ENCODE data around the gene OR5A2. TPM values are rescaled to one million over a fixed set of nuclear protein-coding genes. Genes with fewer than 3 reads are reported as not detected.
"Not testable (repeated sequence)": the region's sequence is repeated elsewhere in the genome, so short reads cannot be mapped to it uniquely, and the experiment has no call there.

OR5A2 gene
- total and polyA plus RNA-seq, 2 experiments from 2014 or later: not detected

DNA sequence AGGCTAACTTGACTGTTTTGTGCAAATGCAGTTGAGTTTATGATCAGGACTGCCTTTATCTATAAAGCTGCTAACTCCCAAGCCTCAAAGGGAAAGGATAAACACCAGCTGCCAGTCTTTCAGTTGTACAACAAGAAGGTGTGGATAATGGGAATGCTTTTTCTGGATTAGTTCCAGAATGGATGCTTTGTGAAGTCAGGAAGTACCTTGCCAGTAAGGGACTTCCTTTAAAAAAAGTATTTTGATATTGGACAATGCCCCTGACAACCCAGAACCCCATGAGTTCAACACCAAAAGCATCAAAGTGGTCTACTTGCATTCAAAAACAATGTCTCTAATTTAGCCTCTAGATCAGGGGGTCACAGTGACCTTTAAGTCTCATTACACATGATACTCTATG is 32.0 kb downstream of the OR5A2 start (continued):
- TF ChIP-seq EZH2phosphoT487 (IDR thresholded peaks at IDR 0.05; ENCODE audit: unreplicated experiment): no peak
- TF ChIP-seq NANOG (IDR thresholded peaks at IDR 0.05; ENCODE audit: borderline replicate concordance): no peak
- no peak for TF ChIP-seq JUNB (IDR thresholded peaks at IDR 0.05; ENCODE audit: unreplicated experiment)
- TF ChIP-seq STAT1 (IDR thresholded peaks at IDR 0.05; ENCODE audit: unreplicated experiment): no peak
- no peak for TF ChIP-seq ZNF331 (CRISPR knock-in tag; IDR thresholded peaks at IDR 0.05; ENCODE audit: low read depth)
- TF ChIP-seq, protein P1, sequence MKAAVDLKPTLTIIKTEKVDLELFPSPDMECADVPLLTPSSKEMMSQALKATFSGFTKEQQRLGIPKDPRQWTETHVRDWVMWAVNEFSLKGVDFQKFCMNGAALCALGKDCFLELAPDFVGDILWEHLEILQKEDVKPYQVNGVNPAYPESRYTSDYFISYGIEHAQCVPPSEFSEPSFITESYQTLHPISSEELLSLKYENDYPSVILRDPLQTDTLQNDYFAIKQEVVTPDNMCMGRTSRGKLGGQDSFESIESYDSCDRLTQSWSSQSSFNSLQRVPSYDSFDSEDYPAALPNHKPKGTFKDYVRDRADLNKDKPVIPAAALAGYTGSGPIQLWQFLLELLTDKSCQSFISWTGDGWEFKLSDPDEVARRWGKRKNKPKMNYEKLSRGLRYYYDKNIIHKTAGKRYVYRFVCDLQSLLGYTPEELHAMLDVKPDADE (IDR thresholded peaks at IDR 0.05): no peak
- TF ChIP-seq ZNF114 (CRISPR knock-in tag; IDR thresholded peaks at IDR 0.05): no peak

DNA sequence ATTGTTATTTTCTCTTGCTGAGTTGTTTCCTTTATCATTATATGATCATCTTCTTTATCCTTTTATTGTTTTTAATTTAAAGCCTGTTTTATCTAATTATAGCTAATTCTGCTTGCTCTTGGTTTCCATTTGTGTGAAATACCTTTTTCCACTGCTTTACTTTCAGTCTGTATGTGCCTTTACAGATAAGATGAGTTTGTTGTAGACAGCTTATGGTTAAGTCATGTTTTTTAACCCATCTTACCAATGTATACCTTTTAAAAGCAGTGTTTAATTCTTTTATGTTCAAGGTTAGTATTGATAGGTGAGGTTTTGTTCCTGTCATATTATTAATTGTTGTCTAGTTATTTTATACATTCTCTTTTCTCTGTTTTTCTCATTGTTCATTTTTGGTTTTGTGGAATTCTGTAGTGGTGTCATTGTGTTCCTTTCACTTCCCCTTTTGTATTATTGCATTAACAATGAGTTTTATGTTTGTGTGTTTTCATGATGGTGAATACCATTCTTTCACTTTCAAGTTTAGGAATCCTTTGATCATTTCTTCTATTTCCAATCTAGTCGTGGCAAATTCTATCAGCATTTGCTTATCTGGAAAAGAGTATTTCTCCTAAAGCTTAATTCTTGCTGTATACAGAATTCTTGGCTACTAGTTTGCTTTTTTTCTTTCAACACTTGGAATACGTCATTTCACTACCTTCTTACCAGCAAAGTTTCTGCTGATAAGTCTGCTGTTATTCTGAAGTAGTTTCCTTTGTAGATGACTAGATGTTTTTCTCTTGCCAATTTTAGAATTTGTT is 45.8 kb downstream of the OR5A2 start:
- H3K79me2 ChIP-seq (replicated peaks; ENCODE audit: insufficient read depth): no peaks in the 10 kb centered on the region
- Mint-ChIP-seq H3K9me3 (peaks cover 19% of the 10 kb centered on the region), H3K4me1 (peaks cover 12% of the 10 kb centered on the region; the same call in 2 of the 3 replicates), H3K4me3 (no peak overlapping the region), H3K27me3 (ENCODE audit: insufficient read depth, low read depth, poor library complexity) (no peaks in the 10 kb centered on the region), H3K27ac (no peak overlapping the region), H3K36me3 (ENCODE audit: low read depth) (peaks cover 4% of the 10 kb centered on the region; the same call in 1 of the 3 replicates)
- H3K36me3 ChIP-seq (ENCODE audit: insufficient read depth): no peaks in the 10 kb centered on the region
- ATAC-seq: no peak
- H3K27me3 ChIP-seq (ENCODE audit: insufficient read depth): no peaks in the 10 kb centered on the region
- no peak overlapping the region for H3K27ac ChIP-seq (ENCODE audit: low read depth)
- no peaks in the 10 kb centered on the region for H3F3A ChIP-seq (replicated peaks; ENCODE audit: low read depth)
- no peaks in the 10 kb centered on the region for H4K20me1 ChIP-seq (replicated peaks; ENCODE audit: insufficient read depth)
- H2AFZ ChIP-seq: no peak overlapping the region
- H3K9me2 ChIP-seq (ENCODE audit: insufficient read depth): no peaks in the 10 kb centered on the region
- no peak for TF ChIP-seq ZNF114 (CRISPR knock-in tag; IDR thresholded peaks at IDR 0.05)
- no peak for TF ChIP-seq CREB1 (CRISPR knock-in tag; IDR thresholded peaks at IDR 0.05; ENCODE audit: low read depth)
- no peak for TF ChIP-seq JUNB (IDR thresholded peaks at IDR 0.05; ENCODE audit: unreplicated experiment)
- no peak for TF ChIP-seq ZNF331 (CRISPR knock-in tag; IDR thresholded peaks at IDR 0.05; ENCODE audit: low read depth)
- TF ChIP-seq, protein P2, sequence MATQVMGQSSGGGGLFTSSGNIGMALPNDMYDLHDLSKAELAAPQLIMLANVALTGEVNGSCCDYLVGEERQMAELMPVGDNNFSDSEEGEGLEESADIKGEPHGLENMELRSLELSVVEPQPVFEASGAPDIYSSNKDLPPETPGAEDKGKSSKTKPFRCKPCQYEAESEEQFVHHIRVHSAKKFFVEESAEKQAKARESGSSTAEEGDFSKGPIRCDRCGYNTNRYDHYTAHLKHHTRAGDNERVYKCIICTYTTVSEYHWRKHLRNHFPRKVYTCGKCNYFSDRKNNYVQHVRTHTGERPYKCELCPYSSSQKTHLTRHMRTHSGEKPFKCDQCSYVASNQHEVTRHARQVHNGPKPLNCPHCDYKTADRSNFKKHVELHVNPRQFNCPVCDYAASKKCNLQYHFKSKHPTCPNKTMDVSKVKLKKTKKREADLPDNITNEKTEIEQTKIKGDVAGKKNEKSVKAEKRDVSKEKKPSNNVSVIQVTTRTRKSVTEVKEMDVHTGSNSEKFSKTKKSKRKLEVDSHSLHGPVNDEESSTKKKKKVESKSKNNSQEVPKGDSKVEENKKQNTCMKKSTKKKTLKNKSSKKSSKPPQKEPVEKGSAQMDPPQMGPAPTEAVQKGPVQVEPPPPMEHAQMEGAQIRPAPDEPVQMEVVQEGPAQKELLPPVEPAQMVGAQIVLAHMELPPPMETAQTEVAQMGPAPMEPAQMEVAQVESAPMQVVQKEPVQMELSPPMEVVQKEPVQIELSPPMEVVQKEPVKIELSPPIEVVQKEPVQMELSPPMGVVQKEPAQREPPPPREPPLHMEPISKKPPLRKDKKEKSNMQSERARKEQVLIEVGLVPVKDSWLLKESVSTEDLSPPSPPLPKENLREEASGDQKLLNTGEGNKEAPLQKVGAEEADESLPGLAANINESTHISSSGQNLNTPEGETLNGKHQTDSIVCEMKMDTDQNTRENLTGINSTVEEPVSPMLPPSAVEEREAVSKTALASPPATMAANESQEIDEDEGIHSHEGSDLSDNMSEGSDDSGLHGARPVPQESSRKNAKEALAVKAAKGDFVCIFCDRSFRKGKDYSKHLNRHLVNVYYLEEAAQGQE (IDR thresholded peaks at IDR 0.05; ENCODE audit: unreplicated experiment): no peak
- no peak for TF ChIP-seq EZH2phosphoT487 (IDR thresholded peaks at IDR 0.05; ENCODE audit: unreplicated experiment)
- H3K4me2 ChIP-seq: no peak overlapping the region
- no peak overlapping the region for H3K4me3 ChIP-seq
- DNase-seq (ENCODE audit: low spot score): no peak
- H3K4me1 ChIP-seq (ENCODE audit: insufficient read depth): peaks cover 12% of the 10 kb centered on the region; the same call in 1 of the 2 replicates

DNA sequence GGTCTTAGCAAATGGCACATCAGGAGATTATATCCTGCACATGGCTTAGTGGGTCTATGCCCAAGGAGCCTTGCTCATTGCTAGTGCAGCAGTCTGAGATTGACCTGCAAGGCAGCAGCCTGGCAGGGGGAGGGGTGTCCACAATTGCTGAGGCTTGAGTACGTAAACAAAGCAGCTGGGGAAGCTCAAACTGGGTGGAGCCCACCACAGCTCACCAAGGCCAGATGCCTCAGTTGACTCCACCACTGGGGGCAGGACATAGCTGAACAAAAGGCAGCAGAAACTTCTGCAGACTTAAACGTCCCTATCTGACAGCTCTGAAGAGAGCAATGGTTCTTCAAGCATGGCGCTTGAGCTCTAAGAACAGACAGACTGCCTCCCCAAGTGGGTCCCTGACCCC is 53.9 kb downstream of the OR5A2 start:
- not testable (repeated sequence) for H3K4me3 ChIP-seq; H3K4me1 ChIP-seq (ENCODE audit: insufficient read depth); H3K4me2 ChIP-seq; H2AFZ ChIP-seq; H3K4me3 Mint-ChIP-seq; H3K27ac Mint-ChIP-seq; H3K9me2 ChIP-seq (ENCODE audit: insufficient read depth); H3K79me2 ChIP-seq (replicated peaks; ENCODE audit: insufficient read depth); H3F3A ChIP-seq (replicated peaks; ENCODE audit: low read depth); H3K27me3 ChIP-seq (ENCODE audit: insufficient read depth); H3K36me3 ChIP-seq (ENCODE audit: insufficient read depth); H3K36me3 Mint-ChIP-seq (ENCODE audit: low read depth); H4K20me1 ChIP-seq (replicated peaks; ENCODE audit: insufficient read depth); H3K4me1 Mint-ChIP-seq; H3K27ac ChIP-seq (ENCODE audit: low read depth); ATAC-seq; DNase-seq (ENCODE audit: low spot score)
- peaks cover 10% of the 10 kb centered on the region for H3K27me3 Mint-ChIP-seq (ENCODE audit: insufficient read depth, low read depth, poor library complexity)
- H3K9me3 Mint-ChIP-seq: peaks cover 44% of the 10 kb centered on the region

All from GM23338 (cell line).